GM23338 (cell line): Measurements from ENCODE around the gene LFNG.

Experiments
- CREB1 ChIP-seq: fragments of 250-450 bp; sonication (Bioruptor Pico); IDR thresholded peaks from 2 replicates; pipeline ENCODE4 v1.5.0; 2020; ENCODE audit warnings: low read depth, mild to moderate bottlenecking, moderate library complexity
- EZH2 ChIP-seq: fragments of 200-600 bp; sonication (generic); IDR thresholded peaks from one replicate; pipeline ENCODE4 v1.8.0; 2017; ENCODE audit warnings: antibody characterized with exemption, mild to moderate bottlenecking, low read depth; ENCODE audit not compliant: unreplicated experiment
- EZH2phosphoT487 ChIP-seq: fragments of 200-600 bp; sonication (generic); IDR thresholded peaks from one replicate; pipeline ENCODE4 v1.8.1; 2018; ENCODE audit warnings: antibody characterized with exemption; ENCODE audit not compliant: unreplicated experiment
- POLR2AphosphoS5 ChIP-seq: IDR thresholded peaks from 2 replicates; pipeline ENCODE4 v1.6.1; 2016; ENCODE audit warnings: antibody characterized with exemption, low read depth
- TF ChIP-seq, protein P1 (sequence below), 2 experiments: fragments of 200-600 bp in 1 of 2; sonication (generic) in 1 of 2; conservative IDR thresholded peaks; 2 replicates each; pipeline versions ENCODE4 v1.5.1 to v1.6.1; 2016 to 2017; ENCODE audit warnings: antibody characterized with exemption in 2 of 2, low read depth in 2 of 2, mild to moderate bottlenecking in 2 of 2, moderate library complexity in 1 of 2
- TF ChIP-seq, protein P2 (sequence below): IDR thresholded peaks from one replicate; pipeline ENCODE4 v1.6.1; 2018; ENCODE audit warnings: antibody characterized with exemption; ENCODE audit not compliant: unreplicated experiment
- TF ChIP-seq, protein P3 (sequence below): IDR thresholded peaks from 2 replicates; pipeline ENCODE4 v1.6.1; 2016; ENCODE audit warnings: antibody characterized with exemption

DNA sequence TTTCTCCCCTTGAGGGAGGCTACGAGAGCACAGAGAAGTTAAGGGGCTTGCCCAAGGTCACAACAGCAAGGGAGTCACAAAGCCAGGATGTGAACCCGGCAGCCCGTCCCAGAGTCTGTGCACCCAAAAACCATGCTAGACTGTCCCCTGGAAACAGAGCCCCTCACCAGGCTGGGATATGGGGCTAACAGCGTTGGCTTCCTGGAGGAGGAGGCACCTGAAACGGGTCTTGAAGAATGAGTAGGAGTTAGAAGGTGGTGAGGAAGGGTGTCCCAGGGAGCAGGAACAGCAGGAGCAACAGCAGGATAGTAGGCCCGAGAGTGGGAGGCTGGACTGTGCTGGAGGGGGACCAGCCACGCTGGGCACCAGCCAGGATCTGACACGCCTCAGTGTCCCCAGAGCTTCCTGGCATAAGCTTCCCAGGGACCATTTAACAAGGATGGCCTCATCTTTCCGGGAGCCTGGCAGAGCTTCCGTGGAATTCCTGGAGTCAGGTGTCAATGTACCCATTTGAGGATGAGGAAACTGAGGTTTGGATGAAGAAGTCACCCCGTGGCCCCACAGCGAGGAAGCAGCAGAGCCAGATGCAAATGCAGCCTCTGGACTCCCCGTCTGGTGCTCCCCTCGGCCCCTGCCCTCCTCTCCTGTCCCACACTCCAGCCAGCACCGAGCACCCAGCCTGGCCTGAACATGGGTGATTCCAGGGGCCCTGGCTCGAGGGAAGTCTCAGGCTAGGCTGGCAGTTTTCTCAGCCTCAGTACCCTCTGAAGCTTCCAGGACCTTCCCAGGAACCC is 40.1 kb upstream of the LFNG start:
- TF ChIP-seq, protein P1, sequence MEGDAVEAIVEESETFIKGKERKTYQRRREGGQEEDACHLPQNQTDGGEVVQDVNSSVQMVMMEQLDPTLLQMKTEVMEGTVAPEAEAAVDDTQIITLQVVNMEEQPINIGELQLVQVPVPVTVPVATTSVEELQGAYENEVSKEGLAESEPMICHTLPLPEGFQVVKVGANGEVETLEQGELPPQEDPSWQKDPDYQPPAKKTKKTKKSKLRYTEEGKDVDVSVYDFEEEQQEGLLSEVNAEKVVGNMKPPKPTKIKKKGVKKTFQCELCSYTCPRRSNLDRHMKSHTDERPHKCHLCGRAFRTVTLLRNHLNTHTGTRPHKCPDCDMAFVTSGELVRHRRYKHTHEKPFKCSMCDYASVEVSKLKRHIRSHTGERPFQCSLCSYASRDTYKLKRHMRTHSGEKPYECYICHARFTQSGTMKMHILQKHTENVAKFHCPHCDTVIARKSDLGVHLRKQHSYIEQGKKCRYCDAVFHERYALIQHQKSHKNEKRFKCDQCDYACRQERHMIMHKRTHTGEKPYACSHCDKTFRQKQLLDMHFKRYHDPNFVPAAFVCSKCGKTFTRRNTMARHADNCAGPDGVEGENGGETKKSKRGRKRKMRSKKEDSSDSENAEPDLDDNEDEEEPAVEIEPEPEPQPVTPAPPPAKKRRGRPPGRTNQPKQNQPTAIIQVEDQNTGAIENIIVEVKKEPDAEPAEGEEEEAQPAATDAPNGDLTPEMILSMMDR (conservative IDR thresholded peaks at IDR 0.05; ENCODE audit: low read depth in 2 of 2) = no peak
- no peak for TF ChIP-seq POLR2AphosphoS5
- TF ChIP-seq EZH2 = no peak
- TF ChIP-seq CREB1 (CRISPR knock-in tag) = no peak
- no peak for TF ChIP-seq EZH2phosphoT487
- TF ChIP-seq, protein P2, sequence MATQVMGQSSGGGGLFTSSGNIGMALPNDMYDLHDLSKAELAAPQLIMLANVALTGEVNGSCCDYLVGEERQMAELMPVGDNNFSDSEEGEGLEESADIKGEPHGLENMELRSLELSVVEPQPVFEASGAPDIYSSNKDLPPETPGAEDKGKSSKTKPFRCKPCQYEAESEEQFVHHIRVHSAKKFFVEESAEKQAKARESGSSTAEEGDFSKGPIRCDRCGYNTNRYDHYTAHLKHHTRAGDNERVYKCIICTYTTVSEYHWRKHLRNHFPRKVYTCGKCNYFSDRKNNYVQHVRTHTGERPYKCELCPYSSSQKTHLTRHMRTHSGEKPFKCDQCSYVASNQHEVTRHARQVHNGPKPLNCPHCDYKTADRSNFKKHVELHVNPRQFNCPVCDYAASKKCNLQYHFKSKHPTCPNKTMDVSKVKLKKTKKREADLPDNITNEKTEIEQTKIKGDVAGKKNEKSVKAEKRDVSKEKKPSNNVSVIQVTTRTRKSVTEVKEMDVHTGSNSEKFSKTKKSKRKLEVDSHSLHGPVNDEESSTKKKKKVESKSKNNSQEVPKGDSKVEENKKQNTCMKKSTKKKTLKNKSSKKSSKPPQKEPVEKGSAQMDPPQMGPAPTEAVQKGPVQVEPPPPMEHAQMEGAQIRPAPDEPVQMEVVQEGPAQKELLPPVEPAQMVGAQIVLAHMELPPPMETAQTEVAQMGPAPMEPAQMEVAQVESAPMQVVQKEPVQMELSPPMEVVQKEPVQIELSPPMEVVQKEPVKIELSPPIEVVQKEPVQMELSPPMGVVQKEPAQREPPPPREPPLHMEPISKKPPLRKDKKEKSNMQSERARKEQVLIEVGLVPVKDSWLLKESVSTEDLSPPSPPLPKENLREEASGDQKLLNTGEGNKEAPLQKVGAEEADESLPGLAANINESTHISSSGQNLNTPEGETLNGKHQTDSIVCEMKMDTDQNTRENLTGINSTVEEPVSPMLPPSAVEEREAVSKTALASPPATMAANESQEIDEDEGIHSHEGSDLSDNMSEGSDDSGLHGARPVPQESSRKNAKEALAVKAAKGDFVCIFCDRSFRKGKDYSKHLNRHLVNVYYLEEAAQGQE = no peak
- TF ChIP-seq, protein P3, sequence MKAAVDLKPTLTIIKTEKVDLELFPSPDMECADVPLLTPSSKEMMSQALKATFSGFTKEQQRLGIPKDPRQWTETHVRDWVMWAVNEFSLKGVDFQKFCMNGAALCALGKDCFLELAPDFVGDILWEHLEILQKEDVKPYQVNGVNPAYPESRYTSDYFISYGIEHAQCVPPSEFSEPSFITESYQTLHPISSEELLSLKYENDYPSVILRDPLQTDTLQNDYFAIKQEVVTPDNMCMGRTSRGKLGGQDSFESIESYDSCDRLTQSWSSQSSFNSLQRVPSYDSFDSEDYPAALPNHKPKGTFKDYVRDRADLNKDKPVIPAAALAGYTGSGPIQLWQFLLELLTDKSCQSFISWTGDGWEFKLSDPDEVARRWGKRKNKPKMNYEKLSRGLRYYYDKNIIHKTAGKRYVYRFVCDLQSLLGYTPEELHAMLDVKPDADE = no peak
